Measurements from ENCODE around the gene TMEM222. TPM values are rescaled to one million over a fixed set of nuclear protein-coding genes. Genes with fewer than 3 reads are reported as not detected.

Gene TMEM222
- polyA plus RNA-seq, 1 donor from 2014 or later: 80.6 TPM

DNA sequence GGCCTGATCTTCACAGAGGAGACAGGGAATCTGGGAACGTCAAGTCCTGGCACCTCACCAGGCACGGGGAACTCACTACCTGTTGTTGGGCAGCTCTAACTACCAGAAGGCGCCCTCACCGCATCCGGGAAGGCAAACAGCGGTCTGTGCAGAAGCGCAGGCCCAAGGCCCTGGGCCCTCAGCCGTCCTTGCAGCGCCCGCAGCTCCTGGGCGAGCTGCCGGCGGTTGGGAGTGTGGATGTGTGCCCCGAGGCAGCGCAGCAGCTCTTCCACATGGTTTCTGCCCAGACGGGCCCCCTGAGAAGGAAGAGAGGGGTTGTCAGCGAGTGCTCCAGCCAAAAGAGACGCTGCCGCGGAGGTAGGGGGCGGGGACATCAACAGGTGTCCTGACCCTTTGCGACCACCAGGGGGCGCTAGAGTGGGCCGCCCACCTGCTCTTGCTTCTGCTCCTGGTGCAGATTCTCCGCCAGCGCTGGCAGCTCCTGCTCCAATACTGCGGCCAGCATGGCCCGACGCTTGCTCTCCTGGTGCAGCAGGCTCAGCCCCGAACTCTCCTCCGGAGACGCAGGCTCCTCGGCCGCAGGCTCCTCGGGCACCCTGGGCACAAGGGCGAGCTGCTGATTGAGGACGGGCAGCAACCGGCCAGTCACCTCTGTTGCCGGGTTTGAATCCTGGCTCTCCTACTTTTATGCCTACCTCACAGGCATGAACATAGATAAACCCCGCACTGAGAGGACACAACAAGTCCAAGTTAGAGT is 35.5 kb downstream of the TMEM222 start:
- no peak overlapping the region for H3K27ac ChIP-seq (ENCODE audit: low read length)
- no peaks in the 10 kb centered on the region for H3K36me3 ChIP-seq (ENCODE audit: insufficient read depth, low read length)
- H4K20me1 ChIP-seq (ENCODE audit: insufficient read depth): no peaks in the 10 kb centered on the region
- no peaks in the 10 kb centered on the region for H3K79me2 ChIP-seq (replicated peaks; ENCODE audit: insufficient read depth, low read length)
- H3K9me3 ChIP-seq (ENCODE audit: low read length): no peaks in the 10 kb centered on the region
- H3K9me2 ChIP-seq (ENCODE audit: insufficient read depth, low read length): no peaks in the 10 kb centered on the region
- no peak for TF ChIP-seq EP300 (conservative IDR thresholded peaks at IDR 0.05; ENCODE audit: poor library complexity, severe bottlenecking)
- TF ChIP-seq, protein P1, sequence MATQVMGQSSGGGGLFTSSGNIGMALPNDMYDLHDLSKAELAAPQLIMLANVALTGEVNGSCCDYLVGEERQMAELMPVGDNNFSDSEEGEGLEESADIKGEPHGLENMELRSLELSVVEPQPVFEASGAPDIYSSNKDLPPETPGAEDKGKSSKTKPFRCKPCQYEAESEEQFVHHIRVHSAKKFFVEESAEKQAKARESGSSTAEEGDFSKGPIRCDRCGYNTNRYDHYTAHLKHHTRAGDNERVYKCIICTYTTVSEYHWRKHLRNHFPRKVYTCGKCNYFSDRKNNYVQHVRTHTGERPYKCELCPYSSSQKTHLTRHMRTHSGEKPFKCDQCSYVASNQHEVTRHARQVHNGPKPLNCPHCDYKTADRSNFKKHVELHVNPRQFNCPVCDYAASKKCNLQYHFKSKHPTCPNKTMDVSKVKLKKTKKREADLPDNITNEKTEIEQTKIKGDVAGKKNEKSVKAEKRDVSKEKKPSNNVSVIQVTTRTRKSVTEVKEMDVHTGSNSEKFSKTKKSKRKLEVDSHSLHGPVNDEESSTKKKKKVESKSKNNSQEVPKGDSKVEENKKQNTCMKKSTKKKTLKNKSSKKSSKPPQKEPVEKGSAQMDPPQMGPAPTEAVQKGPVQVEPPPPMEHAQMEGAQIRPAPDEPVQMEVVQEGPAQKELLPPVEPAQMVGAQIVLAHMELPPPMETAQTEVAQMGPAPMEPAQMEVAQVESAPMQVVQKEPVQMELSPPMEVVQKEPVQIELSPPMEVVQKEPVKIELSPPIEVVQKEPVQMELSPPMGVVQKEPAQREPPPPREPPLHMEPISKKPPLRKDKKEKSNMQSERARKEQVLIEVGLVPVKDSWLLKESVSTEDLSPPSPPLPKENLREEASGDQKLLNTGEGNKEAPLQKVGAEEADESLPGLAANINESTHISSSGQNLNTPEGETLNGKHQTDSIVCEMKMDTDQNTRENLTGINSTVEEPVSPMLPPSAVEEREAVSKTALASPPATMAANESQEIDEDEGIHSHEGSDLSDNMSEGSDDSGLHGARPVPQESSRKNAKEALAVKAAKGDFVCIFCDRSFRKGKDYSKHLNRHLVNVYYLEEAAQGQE (IDR thresholded peaks at IDR 0.05; ENCODE audit: borderline replicate concordance): no peak
- peak; percentile 74 for TF ChIP-seq CTCF (IDR thresholded peaks at IDR 0.05; ENCODE audit: poor library complexity, severe bottlenecking)
- peak; percentile 68 for TF ChIP-seq SMC3 (conservative IDR thresholded peaks at IDR 0.05; ENCODE audit: poor library complexity)
- TF ChIP-seq RAD21 (conservative IDR thresholded peaks at IDR 0.05): peak; percentile 54
- no peak overlapping the region for H3K9ac ChIP-seq (ENCODE audit: low read length)
- H3F3A ChIP-seq (ENCODE audit: insufficient read depth, low read length, poor library complexity, severe bottlenecking): no peaks in the 10 kb centered on the region
- H3K4me2 ChIP-seq (ENCODE audit: low read length): no peak overlapping the region
- H3K27me3 ChIP-seq (ENCODE audit: insufficient read depth, low read depth, low read length): peaks cover 24% of the 10 kb centered on the region
- H2AFZ ChIP-seq (ENCODE audit: low read depth, low read length): no peak overlapping the region
- H3K4me3 ChIP-seq (ENCODE audit: low read length): no peak overlapping the region

GRCh38 chr1:27358038-27358927 is 36.3 kb downstream of the TMEM222 start:
- Histone ChIP-seq H3K4me2 (ENCODE audit: low read length) (no peak overlapping the region), H2AFZ (ENCODE audit: low read depth, low read length) (no peak overlapping the region), H4K20me1 (ENCODE audit: insufficient read depth) (no peaks in the 10 kb centered on the region), H3K9me3 (ENCODE audit: low read length) (no peaks in the 10 kb centered on the region), H3K27me3 (ENCODE audit: insufficient read depth, low read depth, low read length) (peaks cover 24% of the 10 kb centered on the region), H3F3A (ENCODE audit: insufficient read depth, low read length, poor library complexity, severe bottlenecking) (no peaks in the 10 kb centered on the region), H3K4me3 (ENCODE audit: low read length) (no peak overlapping the region), H3K9me2 (ENCODE audit: insufficient read depth, low read length) (no peaks in the 10 kb centered on the region), H3K9ac (ENCODE audit: low read length) (no peak overlapping the region), H3K27ac (ENCODE audit: low read length) (no peak overlapping the region), H3K36me3 (ENCODE audit: insufficient read depth, low read length) (no peaks in the 10 kb centered on the region), H3K79me2 (replicated peaks; ENCODE audit: insufficient read depth, low read length) (no peaks in the 10 kb centered on the region)
- no peak for TF ChIP-seq EP300 (conservative IDR thresholded peaks at IDR 0.05; ENCODE audit: poor library complexity, severe bottlenecking)
- no peak for TF ChIP-seq SMC3 (conservative IDR thresholded peaks at IDR 0.05; ENCODE audit: poor library complexity)
- no peak for TF ChIP-seq TAF1 (IDR thresholded peaks at IDR 0.05; ENCODE audit: low read depth)
- TF ChIP-seq POLR2AphosphoS5 (IDR thresholded peaks at IDR 0.05): no peak
- TF ChIP-seq EZH2 (IDR thresholded peaks at IDR 0.05; ENCODE audit: borderline replicate concordance, insufficient read depth, low read length, poor library complexity, severe bottlenecking): no peak
- no peak for TF ChIP-seq MXI1 (conservative IDR thresholded peaks at IDR 0.05; ENCODE audit: poor library complexity, severe bottlenecking)
- no peak for TF ChIP-seq RAD21 (conservative IDR thresholded peaks at IDR 0.05)
- TF ChIP-seq, protein P1 (IDR thresholded peaks at IDR 0.05; ENCODE audit: borderline replicate concordance): no peak
- TF ChIP-seq CTCF (IDR thresholded peaks at IDR 0.05; ENCODE audit: poor library complexity, severe bottlenecking): no peak
